ENCODE results near the gene RNF187.

DNA sequence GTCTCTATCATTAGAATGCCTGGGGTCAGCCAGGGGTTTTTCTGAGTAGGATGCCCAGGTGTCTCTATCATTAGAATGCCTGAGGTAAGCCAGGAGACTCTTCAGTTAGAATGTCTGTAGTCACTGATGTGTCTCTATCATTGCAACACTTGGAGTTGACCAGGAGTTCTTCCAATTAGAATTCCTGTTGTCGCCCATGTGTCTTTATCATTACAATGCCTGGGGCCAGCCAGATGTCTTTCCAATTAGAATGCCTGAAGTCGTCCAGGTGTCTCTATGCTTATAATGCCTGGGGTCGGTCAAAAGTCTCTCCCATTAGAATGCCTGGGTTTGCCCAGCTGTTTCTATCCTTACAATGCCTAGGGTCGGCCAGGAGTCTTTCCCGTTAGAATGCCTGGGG is 55.8 kb downstream of the RNF187 start:
- TF ChIP-seq TCF4 (CRISPR knock-in tag; IDR thresholded peaks at IDR 0.05; ENCODE audit: borderline replicate concordance) (no peak), SNAI2 (CRISPR knock-in tag; IDR thresholded peaks at IDR 0.05) (no peak), ESRRG (CRISPR knock-in tag; IDR thresholded peaks at IDR 0.05) (no peak), ARNTL (CRISPR knock-in tag; IDR thresholded peaks at IDR 0.05; ENCODE audit: borderline replicate concordance, low read depth) (no peak), ZC3H10 (CRISPR knock-in tag; IDR thresholded peaks at IDR 0.05) (no peak), ZNF8 (CRISPR knock-in tag; IDR thresholded peaks at IDR 0.05) (no peak), ZFP3 (CRISPR knock-in tag; IDR thresholded peaks at IDR 0.05) (no peak), GLIS3 (CRISPR knock-in tag; IDR thresholded peaks at IDR 0.05) (no peak), OSR1 (CRISPR knock-in tag; IDR thresholded peaks at IDR 0.05) (no peak), ZNF565 (CRISPR knock-in tag; conservative IDR thresholded peaks at IDR 0.05; ENCODE audit: low read depth) (no peak), PPARA (CRISPR knock-in tag; IDR thresholded peaks at IDR 0.05; ENCODE audit: borderline replicate concordance) (no peak)
- TF ChIP-seq, protein P1, sequence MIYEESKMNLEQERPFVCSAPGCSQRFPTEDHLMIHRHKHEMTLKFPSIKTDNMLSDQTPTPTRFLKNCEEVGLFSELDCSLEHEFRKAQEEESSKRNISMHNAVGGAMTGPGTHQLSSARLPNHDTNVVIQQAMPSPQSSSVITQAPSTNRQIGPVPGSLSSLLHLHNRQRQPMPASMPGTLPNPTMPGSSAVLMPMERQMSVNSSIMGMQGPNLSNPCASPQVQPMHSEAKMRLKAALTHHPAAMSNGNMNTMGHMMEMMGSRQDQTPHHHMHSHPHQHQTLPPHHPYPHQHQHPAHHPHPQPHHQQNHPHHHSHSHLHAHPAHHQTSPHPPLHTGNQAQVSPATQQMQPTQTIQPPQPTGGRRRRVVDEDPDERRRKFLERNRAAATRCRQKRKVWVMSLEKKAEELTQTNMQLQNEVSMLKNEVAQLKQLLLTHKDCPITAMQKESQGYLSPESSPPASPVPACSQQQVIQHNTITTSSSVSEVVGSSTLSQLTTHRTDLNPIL (CRISPR knock-in tag; IDR thresholded peaks at IDR 0.05; ENCODE audit: low read depth): no peak
- TF ChIP-seq, protein P2, sequence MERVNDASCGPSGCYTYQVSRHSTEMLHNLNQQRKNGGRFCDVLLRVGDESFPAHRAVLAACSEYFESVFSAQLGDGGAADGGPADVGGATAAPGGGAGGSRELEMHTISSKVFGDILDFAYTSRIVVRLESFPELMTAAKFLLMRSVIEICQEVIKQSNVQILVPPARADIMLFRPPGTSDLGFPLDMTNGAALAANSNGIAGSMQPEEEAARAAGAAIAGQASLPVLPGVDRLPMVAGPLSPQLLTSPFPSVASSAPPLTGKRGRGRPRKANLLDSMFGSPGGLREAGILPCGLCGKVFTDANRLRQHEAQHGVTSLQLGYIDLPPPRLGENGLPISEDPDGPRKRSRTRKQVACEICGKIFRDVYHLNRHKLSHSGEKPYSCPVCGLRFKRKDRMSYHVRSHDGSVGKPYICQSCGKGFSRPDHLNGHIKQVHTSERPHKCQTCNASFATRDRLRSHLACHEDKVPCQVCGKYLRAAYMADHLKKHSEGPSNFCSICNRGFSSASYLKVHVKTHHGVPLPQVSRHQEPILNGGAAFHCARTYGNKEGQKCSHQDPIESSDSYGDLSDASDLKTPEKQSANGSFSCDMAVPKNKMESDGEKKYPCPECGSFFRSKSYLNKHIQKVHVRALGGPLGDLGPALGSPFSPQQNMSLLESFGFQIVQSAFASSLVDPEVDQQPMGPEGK (CRISPR knock-in tag; IDR thresholded peaks at IDR 0.05; ENCODE audit: borderline replicate concordance): no peak
- TF ChIP-seq, protein P3, sequence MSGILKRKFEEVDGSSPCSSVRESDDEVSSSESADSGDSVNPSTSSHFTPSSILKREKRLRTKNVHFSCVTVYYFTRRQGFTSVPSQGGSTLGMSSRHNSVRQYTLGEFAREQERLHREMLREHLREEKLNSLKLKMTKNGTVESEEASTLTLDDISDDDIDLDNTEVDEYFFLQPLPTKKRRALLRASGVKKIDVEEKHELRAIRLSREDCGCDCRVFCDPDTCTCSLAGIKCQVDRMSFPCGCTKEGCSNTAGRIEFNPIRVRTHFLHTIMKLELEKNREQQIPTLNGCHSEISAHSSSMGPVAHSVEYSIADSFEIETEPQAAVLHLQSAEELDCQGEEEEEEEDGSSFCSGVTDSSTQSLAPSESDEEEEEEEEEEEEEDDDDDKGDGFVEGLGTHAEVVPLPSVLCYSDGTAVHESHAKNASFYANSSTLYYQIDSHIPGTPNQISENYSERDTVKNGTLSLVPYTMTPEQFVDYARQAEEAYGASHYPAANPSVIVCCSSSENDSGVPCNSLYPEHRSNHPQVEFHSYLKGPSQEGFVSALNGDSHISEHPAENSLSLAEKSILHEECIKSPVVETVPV (CRISPR knock-in tag; IDR thresholded peaks at IDR 0.05): no peak

All from SK-N-SH treated with all-trans-retinoic acid at 6 μM for 48 hours (cell line).